K562 (cell line): ENCODE results near the gene TLR5.

Experiments
- PHF8 ChIP-seq: fragments of 200-600 bp; sonication (generic); IDR thresholded peaks from 2 replicates; pipeline ENCODE4 v1.6.1; 2012; ENCODE audit warnings: mixed run types, mild to moderate bottlenecking, inconsistent platforms, low read length, moderate library complexity, borderline replicate concordance
- TBL1XR1 ChIP-seq, 2 experiments: IDR thresholded peaks; 2 replicates each; pipeline ENCODE4 v1.6.1; 2012; ENCODE audit warnings: improper control_type of control experiment in 2 of 2, low read length in 2 of 2, mild to moderate bottlenecking in 1 of 2
- ZFP1 ChIP-seq: fragments of 450-650 bp; formaldehyde crosslinking; IDR thresholded peaks from 2 replicates; pipeline ENCODE4 v1.4.0; 2020; ENCODE audit warnings: mild to moderate bottlenecking, mixed read lengths

- TF ChIP-seq ZFP1 (CRISPR knock-in tag) (no peak), PHF8 (no peak), TBL1XR1 (IDR thresholded peaks at IDR 0.05; ENCODE audit: low read length in 2 of 2) (no peak)
Observed at GRCh38 chr1:223062177-223062576, 80.9 kb downstream of the TLR5 start.
